CD4-positive, alpha-beta T cell treated with Interleukin-4 for 1 hour (primary cell): ENCODE results near the gene SKOR2.
"Not testable (repeated sequence)": the region's sequence is repeated elsewhere in the genome, so short reads cannot be mapped to it uniquely, and the experiment has no call there.

Experiments used
- DNase-seq, 2 donors: peaks; one replicate each; pipeline ENCODE4 v3.0.0-alpha.2; 2020 to 2022

The SKOR2 gene

GRCh38 chr18:47254341-47254939 lies 3.0 kb upstream of the SKOR2 start:
- no peak for DNase-seq

GRCh38 chr18:47253101-47253654 lies 1.7 kb upstream of the SKOR2 start:
- no peak for DNase-seq

DNA sequence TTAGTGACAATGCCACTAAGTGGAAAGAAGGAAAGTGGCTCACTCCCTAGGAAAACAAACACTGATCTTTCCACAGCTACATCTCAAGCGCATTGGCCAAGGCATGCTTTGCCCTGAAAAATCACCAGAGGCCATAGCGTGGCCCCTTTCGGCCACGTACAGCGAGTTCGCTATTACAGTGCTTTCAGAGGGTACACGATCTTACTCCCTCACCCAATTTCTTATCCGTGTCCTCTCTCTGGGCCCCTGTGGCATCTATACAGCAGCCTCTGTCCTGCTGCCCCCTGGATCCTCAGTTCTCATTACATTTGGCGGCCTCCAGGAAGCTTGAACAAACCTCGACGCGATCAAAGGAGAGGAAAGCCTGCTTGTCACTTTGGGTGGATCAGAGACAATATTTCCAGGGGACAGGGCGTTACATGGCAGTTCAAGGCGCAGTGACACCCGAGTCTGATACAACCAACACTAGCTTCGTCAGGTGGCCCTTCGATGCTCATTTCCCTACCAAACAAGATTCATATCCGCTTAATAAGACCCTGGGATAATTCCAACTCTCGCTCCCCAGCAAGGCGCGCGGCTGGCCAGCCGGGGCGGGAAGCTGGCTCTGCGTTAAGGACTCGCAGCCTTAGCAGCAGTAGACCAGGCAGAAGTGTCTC lies 941 bp downstream of the SKOR2 start:
- no peak for DNase-seq

DNA sequence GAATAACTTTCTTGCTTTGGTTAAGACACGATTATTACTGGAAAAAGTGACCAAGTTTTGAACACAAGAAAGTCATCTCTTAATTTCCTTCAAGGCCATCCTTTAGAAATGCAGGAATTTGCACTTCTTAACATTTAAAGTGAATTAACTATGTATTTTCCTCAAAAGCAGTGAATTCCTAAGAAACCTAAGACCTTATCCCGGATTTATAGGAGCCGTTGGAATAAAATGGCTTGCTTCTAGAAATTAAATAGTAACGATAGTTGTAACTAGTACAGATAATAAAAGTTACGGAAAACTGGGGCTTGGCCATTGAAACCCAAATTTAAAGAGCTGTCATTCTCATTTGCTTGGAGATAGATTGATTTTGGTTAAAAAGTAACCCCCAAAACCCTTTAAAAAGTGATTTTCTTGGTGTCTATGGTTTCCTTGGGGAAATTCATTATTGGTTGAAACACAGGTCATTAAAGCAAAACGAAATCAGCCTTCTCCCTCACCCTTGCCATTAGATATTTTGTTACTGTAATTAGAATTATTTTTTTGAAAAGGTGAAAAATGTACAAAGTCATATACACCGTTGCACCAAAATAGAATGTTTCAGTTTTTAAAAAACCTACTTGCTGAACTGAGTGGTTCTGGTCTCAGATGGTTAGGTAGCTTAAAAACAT lies 2.0 kb downstream of the SKOR2 start:
- DNase-seq: no peak

DNA sequence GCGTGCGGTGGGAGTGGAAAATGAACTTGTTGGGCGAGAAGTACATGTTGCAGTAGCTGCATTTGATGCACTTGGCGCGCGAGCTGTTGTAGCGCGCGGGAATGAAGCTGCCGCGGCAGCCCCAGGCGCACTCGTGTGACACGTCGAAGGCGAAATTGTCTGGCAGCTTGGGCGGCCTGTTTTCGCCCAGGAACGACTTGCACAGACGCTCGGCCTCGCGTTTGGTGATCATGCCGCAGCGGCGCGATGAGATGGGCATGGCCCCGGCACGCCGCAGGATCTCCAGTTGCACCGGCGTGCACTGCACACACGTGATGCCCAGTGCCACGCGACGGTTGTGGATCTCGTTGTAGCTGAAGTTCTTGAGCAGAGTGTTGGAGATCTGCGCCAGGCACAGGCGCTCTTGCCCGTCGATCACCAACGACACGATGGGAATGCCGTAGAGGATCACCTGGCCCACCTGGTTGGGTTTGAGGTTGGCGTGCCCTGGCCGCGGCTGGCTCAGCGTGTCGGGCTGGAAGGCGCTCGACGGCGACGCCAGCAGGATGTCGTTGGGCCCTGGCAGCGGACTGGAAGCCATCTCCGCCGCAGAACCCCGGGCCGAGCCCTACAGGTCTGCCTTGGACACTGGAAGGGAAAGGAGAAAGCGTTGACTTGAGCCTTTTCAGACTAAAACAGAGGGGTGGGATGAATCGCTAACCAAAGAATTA lies 2.7 kb downstream of the SKOR2 start:
- DNase-seq: no peak

DNA sequence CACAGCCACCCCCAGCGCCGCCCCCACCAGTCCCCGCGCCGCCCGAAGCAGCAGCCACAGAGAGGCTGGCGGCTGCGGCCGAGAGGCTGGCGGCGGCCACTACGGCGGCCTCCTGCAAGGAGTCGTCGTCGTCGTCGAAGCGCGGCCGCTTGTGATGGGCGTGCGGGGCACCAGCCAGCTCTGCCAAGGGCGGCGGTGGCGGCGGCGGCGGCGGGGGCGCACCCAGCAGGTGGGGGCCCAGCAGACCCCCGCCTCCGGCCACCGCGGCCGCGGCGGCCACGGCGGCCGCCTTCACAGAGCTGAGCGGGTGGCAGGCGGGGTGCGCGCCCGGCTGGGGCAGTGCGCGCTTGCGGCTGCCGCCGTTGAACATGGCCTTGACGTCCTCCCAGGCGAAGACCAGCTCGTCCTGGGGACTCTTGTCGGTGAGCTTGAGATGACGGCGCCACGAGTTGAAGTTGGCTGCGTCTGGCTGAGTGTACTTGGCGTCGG lies 3.3 kb downstream of the SKOR2 start:
- DNase-seq: no peak

GRCh38 chr18:47247416-47248114 lies 3.9 kb downstream of the SKOR2 start:
- no peak for DNase-seq

DNA sequence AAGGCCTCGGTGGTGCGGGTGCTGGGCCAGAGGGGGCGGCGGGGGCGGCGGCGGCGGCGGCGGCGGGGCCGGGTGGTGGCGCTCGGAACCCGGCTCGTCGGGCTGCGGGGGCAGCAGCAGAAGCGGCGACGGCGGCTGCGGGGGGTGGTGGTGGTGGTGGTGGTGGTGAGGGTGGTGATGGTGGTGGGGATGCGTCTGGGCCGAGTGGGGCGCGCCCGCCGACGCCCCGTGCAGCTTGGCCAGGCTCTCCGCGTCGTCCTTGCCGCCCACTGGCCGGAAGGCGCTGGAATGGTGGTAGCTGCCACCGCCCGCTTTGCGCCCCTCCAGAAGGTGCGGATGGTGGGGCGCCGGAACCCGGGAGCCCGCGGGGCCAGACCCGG lies 4.4 kb downstream of the SKOR2 start:
- DNase-seq: no peak

GRCh38 chr18:47246027-47246971 lies 5.2 kb downstream of the SKOR2 start:
- DNase-seq: no peak

- DNase-seq: no peak
These were observed 7.4 kb downstream of the SKOR2 start for GRCh38 chr18:47244086-47244485.

DNA sequence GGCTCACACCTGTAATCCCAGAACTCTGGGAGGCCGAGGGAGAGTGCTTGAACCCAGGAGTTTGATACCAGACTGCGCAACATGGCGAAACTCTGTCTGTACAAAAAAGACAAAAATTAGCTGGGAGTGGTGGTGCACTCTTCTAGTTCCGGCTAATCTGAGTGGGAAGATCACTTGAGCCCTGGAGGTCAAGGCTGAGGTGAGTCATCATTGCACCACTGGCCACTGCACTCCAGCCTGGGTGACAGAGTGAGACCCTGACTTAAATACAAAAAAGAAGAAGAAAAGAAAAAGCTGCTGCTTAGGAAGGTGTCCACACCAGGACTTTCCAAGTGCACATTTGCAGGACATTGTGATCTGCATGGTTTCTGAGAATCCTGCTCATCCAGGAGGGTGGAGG lies 16.4 kb downstream of the SKOR2 start:
- DNase-seq: no peak

DNA sequence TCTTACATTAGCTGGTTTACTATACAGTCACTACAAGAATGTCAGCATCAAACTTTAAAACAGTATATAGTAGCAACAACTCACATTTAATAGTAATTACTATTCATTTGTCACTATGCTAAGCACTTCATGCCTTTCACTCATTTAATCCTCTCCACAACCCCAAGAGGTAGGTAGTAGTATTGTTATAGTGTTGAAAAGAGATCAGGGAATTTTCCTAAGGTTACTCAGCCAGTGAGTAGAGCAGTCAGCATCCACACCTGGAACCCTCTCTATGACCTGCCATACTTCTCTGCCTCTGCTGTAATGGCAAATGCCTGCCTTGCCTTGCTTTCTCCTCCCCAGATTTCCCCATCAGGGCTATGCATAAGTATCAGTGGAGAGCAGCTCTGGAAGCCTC lies 24.8 kb downstream of the SKOR2 start:
- DNase-seq: no peak

- DNase-seq: peak in 1 of 2 donors; percentile 7
These were observed 35.8 kb downstream of the SKOR2 start for GRCh38 chr18:47215554-47216138.

GRCh38 chr18:47209171-47209570 lies 42.3 kb downstream of the SKOR2 start:
- DNase-seq: no peak

DNA sequence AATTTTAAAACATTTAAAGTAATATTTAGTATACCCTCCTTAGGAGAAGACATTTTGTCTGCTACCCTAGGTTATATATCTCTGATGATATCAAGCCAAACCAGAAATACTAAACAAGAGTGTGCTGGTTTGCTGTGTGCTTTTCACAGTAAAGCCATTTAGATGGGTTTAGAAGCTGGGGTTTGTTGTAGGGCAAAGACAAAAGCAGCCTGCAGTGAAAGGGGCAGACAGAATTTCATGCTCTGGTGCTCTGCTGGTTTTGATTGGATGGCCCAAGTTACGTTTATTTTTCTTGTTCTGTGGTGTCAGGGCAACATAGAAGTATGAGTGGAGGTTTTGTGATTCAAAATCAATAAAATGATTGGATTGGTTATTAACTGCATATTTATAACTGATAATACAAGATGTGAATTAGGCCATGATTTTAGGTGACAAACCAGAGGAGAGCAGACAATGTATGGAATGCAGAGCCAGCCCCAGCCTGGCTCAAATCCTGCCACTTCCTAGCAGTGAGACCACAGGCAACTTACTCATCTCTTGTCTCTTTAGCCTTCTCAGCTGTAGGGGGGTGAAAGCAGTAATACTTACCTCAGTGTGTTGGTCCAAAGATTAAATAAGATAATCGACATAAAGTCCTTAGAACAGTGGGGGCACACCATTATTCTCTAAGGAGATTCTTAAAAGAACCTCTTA lies 44.4 kb downstream of the SKOR2 start:
- no peak for DNase-seq

DNA sequence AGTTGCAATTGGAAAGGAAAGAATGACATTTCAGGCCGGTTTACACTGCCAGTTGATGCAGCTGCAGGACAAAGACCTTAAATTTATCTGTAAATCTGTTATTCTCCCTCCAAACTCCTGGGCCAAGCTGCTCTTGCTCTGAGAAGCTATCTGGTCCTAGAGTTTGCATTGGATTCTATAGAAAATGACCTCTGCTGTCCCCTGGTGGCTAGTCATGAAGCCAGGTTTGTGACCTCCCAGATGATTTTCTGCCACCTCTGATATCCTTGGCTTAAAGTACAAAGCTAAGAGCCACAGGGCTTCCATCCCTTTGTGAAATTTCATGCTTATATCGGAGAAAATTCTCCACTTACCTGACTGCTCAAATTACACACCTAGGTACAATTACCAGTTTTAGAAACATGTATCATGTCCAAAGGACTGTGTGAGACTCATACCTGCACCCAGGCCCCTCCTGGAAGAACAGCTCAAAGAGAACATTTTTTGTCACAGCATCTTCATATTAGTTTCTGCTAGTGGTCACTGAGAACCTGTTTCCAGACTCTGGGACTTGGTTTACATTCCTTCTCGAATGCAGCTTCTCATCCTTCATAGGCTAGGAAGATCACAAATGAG lies 46.4 kb downstream of the SKOR2 start:
- DNase-seq: peak; percentile 12 to 49

- DNase-seq: no peak
These were observed 47.6 kb downstream of the SKOR2 start for GRCh38 chr18:47203626-47204464.

GRCh38 chr18:47195961-47196360 lies 55.5 kb downstream of the SKOR2 start:
- DNase-seq: not testable (repeated sequence)

GRCh38 chr18:47191961-47192360 lies 59.5 kb downstream of the SKOR2 start:
- DNase-seq: no peak
